Activated CD4-positive, CD25-positive, alpha-beta regulatory T cell treated with anti-CD3 and anti-CD28 coated beads, Interleukin-2, amount 50 U/mL, for 24 hours (primary cell): Measurements from ENCODE around the gene CD101.
A peak's percentile ranks its signal among the peaks of the same experiment; 100 is the strongest.

Source experiments
- ATAC-seq, 2 donors: fragments of 150-1000 bp; cut with Tn5 transposase; one replicate each; pipeline ENCODE4 v1.10.0; 2021; ENCODE audit warnings: mild to moderate bottlenecking in 1 of 2, moderate library complexity in 1 of 2

CD101 gene

GRCh38 chr1:116987256-116987555 lies 14.4 kb upstream of the CD101 start:
- ATAC-seq = peak; percentile 88 to 92

GRCh38 chr1:116988248-116988647 lies 13.3 kb upstream of the CD101 start:
- no peak for ATAC-seq

GRCh38 chr1:116988908-116989307 lies 12.7 kb upstream of the CD101 start:
- ATAC-seq = no peak

- no peak for ATAC-seq
These were observed 11.7 kb upstream of the CD101 start for GRCh38 chr1:116989835-116990234.

GRCh38 chr1:116990612-116991151 lies 10.9 kb upstream of the CD101 start:
- ATAC-seq = no peak

- no peak for ATAC-seq
These were observed 10.3 kb upstream of the CD101 start for GRCh38 chr1:116991171-116991845.

GRCh38 chr1:116991918-116992317 lies 9.6 kb upstream of the CD101 start:
- no peak for ATAC-seq

- no peak for ATAC-seq
These were observed 8.3 kb upstream of the CD101 start for GRCh38 chr1:116993286-116993685.

- ATAC-seq = no peak
These were observed 7.1 kb upstream of the CD101 start for GRCh38 chr1:116994411-116994810.

GRCh38 chr1:116997066-116997465 lies 4.5 kb upstream of the CD101 start:
- ATAC-seq = no peak

- ATAC-seq = no peak
These were observed 3.9 kb upstream of the CD101 start for GRCh38 chr1:116997636-116998035.

- no peak for ATAC-seq
These were observed 2.0 kb upstream of the CD101 start for GRCh38 chr1:116999596-116999995.

GRCh38 chr1:117000142-117000541 lies 1.4 kb upstream of the CD101 start:
- ATAC-seq = no peak

- no peak for ATAC-seq
These were observed 1.8 kb downstream of the CD101 start for GRCh38 chr1:117003223-117003875.

- ATAC-seq = peak in 1 of 2 donors; percentile 36
These were observed 6.1 kb downstream of the CD101 start for GRCh38 chr1:117007719-117008013.

- no peak for ATAC-seq
These were observed 7.1 kb downstream of the CD101 start for GRCh38 chr1:117008656-117009055.

- no peak for ATAC-seq
These were observed 7.6 kb downstream of the CD101 start for GRCh38 chr1:117009132-117009531.

GRCh38 chr1:117010310-117010969 lies 8.9 kb downstream of the CD101 start:
- ATAC-seq = no peak

- no peak for ATAC-seq
These were observed 9.8 kb downstream of the CD101 start for GRCh38 chr1:117011334-117011733.

- no peak for ATAC-seq
These were observed 11.8 kb downstream of the CD101 start for GRCh38 chr1:117013309-117013858.

- peak; percentile 60 to 76 for ATAC-seq
These were observed 12.6 kb downstream of the CD101 start for GRCh38 chr1:117014209-117014608.

- no peak for ATAC-seq
These were observed 14.2 kb downstream of the CD101 start for GRCh38 chr1:117015724-117016123.

GRCh38 chr1:117017062-117017461 lies 15.5 kb downstream of the CD101 start:
- ATAC-seq = no peak

- no peak for ATAC-seq
These were observed 16.1 kb downstream of the CD101 start for GRCh38 chr1:117017648-117018047.
